GM23338 (cell line): ENCODE measurements around the gene OR2A12. TPM values are rescaled to one million over a fixed set of nuclear protein-coding genes. Genes with fewer than 3 reads are reported as not detected.

Experiments
- ATAC-seq: fragments of 200-7000 bp; cut with Tn5 transposase; 3 replicates; pipeline ENCODE4 v1.9.1; 2020
- DNase-seq: peaks from one replicate; pipeline ENCODE4 v3.0.0-alpha.2; 2015; ENCODE audit warnings: low spot score
- H2AFZ ChIP-seq: fragments of 200-600 bp; sonication (generic); 2 replicates; pipeline ENCODE4 v1.8.0; 2016; ENCODE audit warnings: antibody characterized with exemption, mild to moderate bottlenecking, moderate library complexity
- H3F3A ChIP-seq: fragments of 200-600 bp; sonication (generic); replicated peaks from 2 replicates; pipeline ENCODE4 v1.8.0; 2017; ENCODE audit warnings: antibody characterized with exemption, mixed run types, low read depth
- H3K27ac ChIP-seq: fragments of 200-600 bp; sonication (generic); 2 replicates; pipeline ENCODE4 v1.6.1; 2016; ENCODE audit warnings: low read depth
- H3K27me3 ChIP-seq: fragments of 200-600 bp; sonication (generic); 2 replicates; pipeline ENCODE4 v1.8.0; 2016; ENCODE audit warnings: mild to moderate bottlenecking, mixed run types, moderate library complexity; ENCODE audit not compliant: insufficient read depth
- H3K36me3 ChIP-seq: fragments of 200-600 bp; sonication (generic); 2 replicates; pipeline ENCODE4 v1.8.0; 2016; ENCODE audit warnings: mild to moderate bottlenecking; ENCODE audit not compliant: insufficient read depth
- H3K4me1 ChIP-seq: fragments of 200-600 bp; sonication (generic); 2 replicates; pipeline ENCODE4 v1.8.0; 2016; ENCODE audit warnings: mild to moderate bottlenecking, moderate library complexity; ENCODE audit not compliant: insufficient read depth
- H3K4me2 ChIP-seq: fragments of 200-600 bp; sonication (generic); 2 replicates; pipeline ENCODE4 v1.7.1; 2017; ENCODE audit warnings: mixed run types
- H3K4me3 ChIP-seq: fragments of 200-600 bp; sonication (generic); 2 replicates; pipeline ENCODE4 v1.6.1; 2016; ENCODE audit warnings: mixed run types
- H3K79me2 ChIP-seq: fragments of 200-600 bp; sonication (generic); replicated peaks from 2 replicates; pipeline ENCODE4 v1.8.0; 2017; ENCODE audit warnings: mild to moderate bottlenecking; ENCODE audit not compliant: insufficient read depth
- H3K9me2 ChIP-seq: fragments of 200-600 bp; sonication (generic); 2 replicates; pipeline ENCODE4 v1.8.0; 2017; ENCODE audit not compliant: insufficient read depth
- H4K20me1 ChIP-seq: fragments of 200-600 bp; sonication (generic); replicated peaks from 2 replicates; pipeline ENCODE4 v1.8.0; 2017; ENCODE audit warnings: mild to moderate bottlenecking; ENCODE audit not compliant: insufficient read depth
- H3K27ac Mint-ChIP-seq: 2 replicates; pipeline ENCODE4 v1.8.0; 2020; ENCODE audit warnings: inconsistent platforms, mild to moderate bottlenecking, moderate library complexity, mixed read lengths
- H3K27me3 Mint-ChIP-seq: 3 replicates; pipeline ENCODE4 v1.8.0; 2022; ENCODE audit warnings: low read depth, mild to moderate bottlenecking, moderate library complexity, mixed read lengths, inconsistent platforms; ENCODE audit not compliant: insufficient read depth, poor library complexity
- H3K36me3 Mint-ChIP-seq: 3 replicates; pipeline ENCODE4 v1.8.0; 2021; ENCODE audit warnings: low read depth, mild to moderate bottlenecking, inconsistent platforms, moderate library complexity, mixed read lengths
- H3K4me1 Mint-ChIP-seq: 3 replicates; pipeline ENCODE4 v1.8.0; 2020; ENCODE audit warnings: mild to moderate bottlenecking, inconsistent platforms, mixed read lengths
- H3K4me3 Mint-ChIP-seq: 3 replicates; pipeline ENCODE4 v1.8.0; 2021; ENCODE audit warnings: moderate library complexity, mild to moderate bottlenecking, inconsistent platforms, mixed read lengths
- H3K9me3 Mint-ChIP-seq: 3 replicates; pipeline ENCODE4 v1.8.0; 2020; ENCODE audit warnings: moderate library complexity, mild to moderate bottlenecking, inconsistent platforms, mixed read lengths
- CREB1 ChIP-seq: fragments of 250-450 bp; sonication (Bioruptor Pico); IDR thresholded peaks from 2 replicates; pipeline ENCODE4 v1.5.0; 2020; ENCODE audit warnings: low read depth, mild to moderate bottlenecking, moderate library complexity
- CTCF ChIP-seq, 2 experiments: fragments of 200-600 bp in 1 of 2; sonication (generic) in 1 of 2; conservative IDR thresholded peaks; 2 replicates each; pipeline versions ENCODE4 v1.5.1 to v1.6.1; 2016 to 2017; ENCODE audit warnings: antibody characterized with exemption in 2 of 2, low read depth in 2 of 2, mild to moderate bottlenecking in 2 of 2, moderate library complexity in 1 of 2
- ETS1 ChIP-seq: IDR thresholded peaks from 2 replicates; pipeline ENCODE4 v1.6.1; 2016; ENCODE audit warnings: antibody characterized with exemption
- EZH2 ChIP-seq: fragments of 200-600 bp; sonication (generic); IDR thresholded peaks from one replicate; pipeline ENCODE4 v1.8.0; 2017; ENCODE audit warnings: antibody characterized with exemption, mild to moderate bottlenecking, low read depth; ENCODE audit not compliant: unreplicated experiment
- EZH2phosphoT487 ChIP-seq: fragments of 200-600 bp; sonication (generic); IDR thresholded peaks from one replicate; pipeline ENCODE4 v1.8.1; 2018; ENCODE audit warnings: antibody characterized with exemption; ENCODE audit not compliant: unreplicated experiment
- JUNB ChIP-seq: IDR thresholded peaks from one replicate; pipeline ENCODE4 v1.6.1; 2016; ENCODE audit warnings: antibody characterized with exemption; ENCODE audit not compliant: unreplicated experiment
- NANOG ChIP-seq: IDR thresholded peaks from 2 replicates; pipeline ENCODE4 v1.6.1; 2016; ENCODE audit warnings: antibody characterized with exemption, borderline replicate concordance
- POLR2AphosphoS5 ChIP-seq: IDR thresholded peaks from 2 replicates; pipeline ENCODE4 v1.6.1; 2016; ENCODE audit warnings: antibody characterized with exemption, low read depth
- REST ChIP-seq: IDR thresholded peaks from one replicate; pipeline ENCODE4 v1.6.1; 2018; ENCODE audit warnings: antibody characterized with exemption; ENCODE audit not compliant: unreplicated experiment
- STAT1 ChIP-seq: IDR thresholded peaks from one replicate; pipeline ENCODE4 v1.6.1; 2016; ENCODE audit warnings: antibody characterized with exemption; ENCODE audit not compliant: unreplicated experiment
- ZNF114 ChIP-seq: fragments of 250-450 bp; sonication (Bioruptor Pico); IDR thresholded peaks from 2 replicates; pipeline ENCODE4 v1.5.0; 2020; ENCODE audit warnings: mild to moderate bottlenecking, moderate library complexity
- ZNF331 ChIP-seq: fragments of 250-450 bp; sonication (Bioruptor Pico); IDR thresholded peaks from 2 replicates; pipeline ENCODE4 v1.5.0; 2020; ENCODE audit warnings: low read depth, mild to moderate bottlenecking, moderate library complexity
- ZNF462 ChIP-seq: fragments of 250-450 bp; sonication (Bioruptor Pico); IDR thresholded peaks from 2 replicates; pipeline ENCODE4 v1.5.0; 2020; ENCODE audit warnings: mild to moderate bottlenecking, moderate library complexity
- polyA plus RNA-seq: library from polyadenylated mRNA; unstranded; fragments of >200 nt; fragmentation: Nextera tagmentation; extraction: Ambion mirVana; gene quantifications from 2 replicates; pipeline ENCODE4 v1.2.1, GENCODE V29; 2016
- total RNA-seq: library from RNA; depleted of rRNA; stranded (reverse); fragments of >200 nt; shearing (Covaris generic); gene quantifications from 2 replicates; pipeline ENCODE4 v1.2.3, GENCODE V29; 2014

OR2A12 gene
- total and polyA plus RNA-seq, 2 experiments from 2014 or later = not detected

- Histone ChIP-seq H3K36me3 (no peaks in the 10 kb centered on the region), H3K27ac (no peak overlapping the region), H3K79me2 (no peaks in the 10 kb centered on the region), H2AFZ (no peak overlapping the region), H3K4me3 (no peak overlapping the region), H3F3A (no peaks in the 10 kb centered on the region), H4K20me1 (no peaks in the 10 kb centered on the region), H3K27me3 (no peaks in the 10 kb centered on the region), H3K4me1 (no peaks in the 10 kb centered on the region), H3K9me2 (peaks cover 9% of the 10 kb centered on the region), H3K4me2 (no peak overlapping the region)
- Mint-ChIP-seq H3K4me3 (no peak overlapping the region), H3K27ac (no peak overlapping the region), H3K4me1 (peaks cover 3% of the 10 kb centered on the region; the same call in 2 of the 3 replicates), H3K9me3 (no peaks in the 10 kb centered on the region), H3K36me3 (no peaks in the 10 kb centered on the region), H3K27me3 (no peaks in the 10 kb centered on the region)
- ATAC-seq = no peak
- TF ChIP-seq EZH2 = no peak
- TF ChIP-seq CREB1 = no peak
- TF ChIP-seq NANOG = no peak
- TF ChIP-seq ZNF331 (CRISPR knock-in tag) = no peak
- TF ChIP-seq EZH2phosphoT487 = no peak
- no peak for TF ChIP-seq JUNB
- TF ChIP-seq ZNF114 = no peak
- no peak for TF ChIP-seq CTCF (conservative IDR thresholded peaks at IDR 0.05; ENCODE audit: low read depth in 2 of 2)
- TF ChIP-seq ETS1 = no peak
- TF ChIP-seq STAT1 = no peak
- TF ChIP-seq REST = no peak
- no peak for TF ChIP-seq POLR2AphosphoS5
- TF ChIP-seq ZNF462 (CRISPR knock-in tag) = no peak
- DNase-seq = no peak
Observed at GRCh38 chr7:144037414-144038035, 48.6 kb upstream of the OR2A12 start.
